Activated naive CD4-positive, alpha-beta T cell treated with anti-CD3 and anti-CD28 coated beads, Interleukin-2, amount 50 U/mL, for 72 hours (primary cell): Measurements from ENCODE around the gene BCL11B. TPM values are rescaled to one million over a fixed set of nuclear protein-coding genes. Genes with fewer than 3 reads are reported as not detected.

Source experiments
- ATAC-seq, 2 donors: fragments of 150-1000 bp; cut with Tn5 transposase; 2 replicates each; pipeline ENCODE4 v1.10.0; 2021; ENCODE audit warnings: mild to moderate bottlenecking in 2 of 2, moderate library complexity in 2 of 2
- DNase-seq, 2 donors: peaks; one replicate each; pipeline ENCODE4 v3.0.0; 2021 to 2022; ENCODE audit warnings: low spot score in 2 of 2
- H3K27ac Mint-ChIP-seq, 2 donors: one replicate each; pipeline ENCODE4 v1.8.0; 2022; ENCODE audit warnings: mild to moderate bottlenecking in 2 of 2, mixed read lengths in 2 of 2
- H3K36me3 Mint-ChIP-seq, 2 donors: one replicate each; pipeline ENCODE4 v1.8.0; 2022; ENCODE audit warnings: mixed read lengths in 2 of 2
- H3K9me3 Mint-ChIP-seq, 2 donors: one replicate each; pipeline ENCODE4 v1.8.0; 2022; ENCODE audit warnings: mixed read lengths in 2 of 2
- total RNA-seq, 2 donors: library from RNA; stranded (reverse); gene quantifications; one replicate each; pipeline ENCODE4 v1.2.3, GENCODE V29; 2022

Gene BCL11B
- total RNA-seq, 2 donors from 2014 or later = 57.8 to 65.7 TPM

DNA sequence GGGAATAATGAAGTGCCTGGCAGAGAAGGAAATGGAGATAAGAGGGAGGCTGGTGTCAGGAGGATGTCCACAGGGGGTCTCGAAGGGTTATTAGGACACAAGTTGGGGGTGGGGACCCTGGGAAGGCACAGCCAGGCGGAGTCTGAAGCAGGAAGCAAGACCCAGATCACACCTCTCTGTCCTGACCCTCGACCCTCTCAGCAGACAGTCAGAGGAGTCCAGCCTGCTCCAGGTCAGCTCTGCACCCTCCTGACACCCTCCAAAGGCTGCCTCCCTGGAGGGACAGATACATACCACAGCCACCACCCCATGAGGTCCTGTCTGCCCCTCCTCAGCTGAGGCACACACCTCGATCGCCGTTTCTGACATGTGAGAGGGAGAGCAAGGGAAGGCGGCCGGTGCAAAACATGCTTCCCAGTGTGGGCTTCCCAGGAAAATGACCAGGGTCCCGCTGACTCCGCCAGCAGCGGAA is 9.0 kb downstream of the BCL11B start:
- H3K9me3 Mint-ChIP-seq = no peaks in the 10 kb centered on the region

DNA sequence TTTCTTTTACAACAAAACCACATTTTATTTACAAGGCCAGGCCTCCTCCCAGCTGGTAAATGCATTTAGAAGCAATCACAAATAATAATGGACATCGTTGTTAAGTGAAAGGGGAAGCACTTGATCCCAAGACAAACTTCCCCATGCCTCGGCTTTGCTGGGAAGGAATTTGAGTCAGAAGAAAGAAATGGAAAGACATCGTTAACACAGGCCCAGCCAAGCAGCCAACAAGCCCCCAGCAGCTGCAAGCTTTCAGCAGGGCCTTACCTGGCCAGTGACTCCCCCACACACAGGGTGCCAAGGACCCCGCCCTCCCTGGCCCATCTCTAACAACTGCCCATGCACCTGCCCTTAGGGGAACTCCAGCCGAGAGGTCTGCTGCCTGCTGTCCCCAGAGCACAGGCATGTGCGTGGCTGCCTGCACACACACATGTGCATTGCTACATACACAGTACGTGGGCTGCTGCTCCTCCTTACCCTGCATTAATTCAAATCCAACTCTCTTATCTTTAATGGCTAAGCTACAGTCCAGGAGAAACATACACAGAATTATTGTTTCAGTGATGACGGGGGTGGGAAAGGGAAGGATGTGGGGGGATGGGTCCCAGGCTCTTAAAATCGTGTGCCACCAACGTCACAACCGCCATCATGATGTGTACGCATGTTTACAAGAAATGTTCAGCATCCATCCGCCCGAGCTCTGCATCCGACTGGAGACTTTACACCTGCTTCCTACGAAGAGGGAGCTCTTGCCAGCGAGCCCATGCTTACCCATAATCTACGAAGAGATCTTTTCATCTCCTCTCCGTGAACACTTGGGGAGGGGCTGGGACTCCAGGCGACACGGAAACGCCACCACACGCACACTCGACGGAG is 9.8 kb downstream of the BCL11B start:
- no peaks in the 10 kb centered on the region for H3K9me3 Mint-ChIP-seq
- peaks cover 54 to 92% of the 10 kb centered on the region in 2 donors for H3K36me3 Mint-ChIP-seq
- peak overlapping the region; percentile 91 to 99 for H3K27ac Mint-ChIP-seq
- peak; percentile 64 to 65 for DNase-seq
- peak; percentile 31 to 67 for ATAC-seq

More for the DNA sequence above, 9.0 kb downstream of the BCL11B start:
- peak overlapping the region; percentile 91 to 99 for H3K27ac Mint-ChIP-seq
- peaks cover 54 to 92% of the 10 kb centered on the region in 2 donors for H3K36me3 Mint-ChIP-seq
- ATAC-seq (no peak), DNase-seq (peak; percentile 13 to 59)

GRCh38 chr14:99260587-99261551 is 11.1 kb downstream of the BCL11B start:
- ATAC-seq (peak; percentile 33 to 40), DNase-seq (peak; percentile 43 to 53)
- H3K36me3 Mint-ChIP-seq = peaks cover 54 to 92% of the 10 kb centered on the region in 2 donors
- H3K9me3 Mint-ChIP-seq = no peaks in the 10 kb centered on the region
- H3K27ac Mint-ChIP-seq = peak overlapping the region; percentile 91 to 98

GRCh38 chr14:99260116-99260515 is 11.9 kb downstream of the BCL11B start:
- DNase-seq = no peak
- H3K9me3 Mint-ChIP-seq = no peaks in the 10 kb centered on the region
- peak overlapping the region; percentile 91 to 98 for H3K27ac Mint-ChIP-seq
- no peak for ATAC-seq
- H3K36me3 Mint-ChIP-seq = peaks cover 50 to 92% of the 10 kb centered on the region in 2 donors

DNA sequence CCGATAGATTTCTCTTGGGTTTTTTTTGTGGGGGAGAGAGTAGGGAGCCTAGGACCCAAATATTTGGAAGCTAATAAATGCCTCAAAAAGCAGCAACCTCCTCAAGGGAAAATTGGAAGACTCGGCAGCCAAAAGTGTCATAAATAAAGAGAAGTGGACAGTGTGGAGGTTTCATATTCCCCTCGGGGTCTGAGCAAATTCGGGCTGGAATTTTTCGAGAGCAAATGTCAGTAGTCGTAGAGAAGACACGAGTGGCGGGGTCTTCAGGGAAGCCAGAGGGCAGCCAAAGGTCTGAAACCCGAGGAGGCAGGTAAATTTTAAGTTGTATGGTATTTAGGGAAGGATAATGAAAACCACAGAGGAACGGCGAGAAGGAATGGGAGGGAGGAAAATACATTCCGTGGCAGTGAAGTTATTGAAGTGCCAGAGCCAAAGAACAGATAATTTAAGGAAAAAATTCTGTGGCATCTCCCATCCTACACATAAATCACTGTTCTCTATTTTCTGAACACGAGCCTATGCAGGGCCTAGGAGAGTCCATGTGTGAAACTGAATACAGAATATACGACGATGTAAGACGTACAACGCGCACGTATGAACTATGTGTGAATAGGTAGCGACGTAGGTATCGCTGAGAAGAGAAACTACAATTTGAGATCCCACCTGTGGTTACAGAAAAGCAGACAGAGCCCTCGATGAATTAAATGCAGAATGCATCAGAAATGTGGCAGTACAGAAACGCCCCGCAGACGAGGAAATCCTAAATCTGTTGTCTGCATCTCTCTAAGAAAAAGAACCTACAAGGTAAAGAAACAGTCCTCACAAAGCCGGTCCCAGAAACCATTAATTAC is 12.9 kb downstream of the BCL11B start:
- ATAC-seq = peak; percentile 35 to 46
- peak in 1 of 2 donors; percentile 18 for DNase-seq
- Mint-ChIP-seq H3K9me3 (no peaks in the 10 kb centered on the region), H3K36me3 (peaks cover 49 to 89% of the 10 kb centered on the region in 2 donors), H3K27ac (peak overlapping the region; percentile 88 to 91)

GRCh38 chr14:99258341-99258861 is 13.6 kb downstream of the BCL11B start:
- Mint-ChIP-seq H3K36me3 (peaks cover 44 to 89% of the 10 kb centered on the region in 2 donors), H3K27ac (peak overlapping the region; percentile 88 to 91), H3K9me3 (no peaks in the 10 kb centered on the region)
- DNase-seq (no peak), ATAC-seq (no peak)

- Mint-ChIP-seq H3K27ac (peak overlapping the region; percentile 88 to 91), H3K9me3 (no peaks in the 10 kb centered on the region), H3K36me3 (peaks cover 43 to 89% of the 10 kb centered on the region in 2 donors)
- DNase-seq (no peak), ATAC-seq (no peak)
Observed at GRCh38 chr14:99257673-99258221, 14.2 kb downstream of the BCL11B start.

DNA sequence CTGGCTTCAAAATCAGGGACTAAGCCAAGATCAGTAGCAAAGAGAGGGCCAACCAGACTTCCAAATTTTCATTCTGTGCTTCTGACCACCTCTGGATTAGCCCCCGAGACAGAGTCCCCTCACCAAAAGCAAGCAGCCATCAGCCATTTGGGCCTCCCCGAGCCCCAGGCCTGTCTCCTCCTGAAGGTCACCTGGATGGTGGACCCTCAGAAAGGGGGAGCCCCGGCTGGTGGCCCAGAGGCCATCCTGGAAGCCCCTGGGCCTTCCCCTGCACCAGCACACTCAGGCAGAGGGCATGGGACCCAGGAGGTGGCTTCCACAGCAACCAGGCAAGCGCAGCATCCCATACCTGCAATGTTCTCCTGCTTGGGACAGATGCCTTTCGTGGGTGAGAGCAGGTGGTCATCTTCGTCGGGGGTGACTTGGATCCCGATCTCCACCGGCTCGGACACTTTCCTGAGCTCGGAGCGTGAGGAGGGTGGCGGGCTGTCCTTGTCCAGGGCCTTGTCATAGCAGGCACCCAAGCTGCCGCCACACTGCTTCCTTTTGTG is 14.8 kb downstream of the BCL11B start:
- peaks cover 43 to 88% of the 10 kb centered on the region in 2 donors for H3K36me3 Mint-ChIP-seq
- peak overlapping the region; percentile 90 to 91 for H3K27ac Mint-ChIP-seq
- DNase-seq (no peak), ATAC-seq (no peak)
- H3K9me3 Mint-ChIP-seq = no peaks in the 10 kb centered on the region

DNA sequence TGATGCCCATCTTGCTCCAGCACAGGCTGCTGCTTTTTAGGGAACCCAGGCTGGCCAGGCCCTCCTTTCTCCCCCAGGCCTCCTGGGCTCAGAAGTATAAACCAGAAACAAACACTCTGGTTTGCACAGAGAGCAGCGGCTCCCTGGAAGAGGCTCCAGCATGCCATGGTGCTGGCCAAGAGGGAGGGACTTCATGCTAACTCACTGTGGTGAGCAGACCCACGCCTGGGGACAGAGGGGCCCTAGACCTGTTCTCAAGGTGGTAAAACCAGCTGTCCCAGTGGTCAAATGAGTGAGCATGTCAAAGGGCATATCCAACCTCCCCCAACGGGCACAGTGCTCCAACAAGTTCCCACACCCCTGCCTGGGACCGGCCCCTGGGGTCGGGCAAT is 15.5 kb downstream of the BCL11B start:
- DNase-seq (peak in 1 of 2 donors; percentile 54), ATAC-seq (peak in 1 of 2 donors; percentile 12)
- peak overlapping the region; percentile 90 to 91 for H3K27ac Mint-ChIP-seq
- H3K9me3 Mint-ChIP-seq = no peaks in the 10 kb centered on the region
- H3K36me3 Mint-ChIP-seq = peaks cover 46 to 90% of the 10 kb centered on the region in 2 donors

DNA sequence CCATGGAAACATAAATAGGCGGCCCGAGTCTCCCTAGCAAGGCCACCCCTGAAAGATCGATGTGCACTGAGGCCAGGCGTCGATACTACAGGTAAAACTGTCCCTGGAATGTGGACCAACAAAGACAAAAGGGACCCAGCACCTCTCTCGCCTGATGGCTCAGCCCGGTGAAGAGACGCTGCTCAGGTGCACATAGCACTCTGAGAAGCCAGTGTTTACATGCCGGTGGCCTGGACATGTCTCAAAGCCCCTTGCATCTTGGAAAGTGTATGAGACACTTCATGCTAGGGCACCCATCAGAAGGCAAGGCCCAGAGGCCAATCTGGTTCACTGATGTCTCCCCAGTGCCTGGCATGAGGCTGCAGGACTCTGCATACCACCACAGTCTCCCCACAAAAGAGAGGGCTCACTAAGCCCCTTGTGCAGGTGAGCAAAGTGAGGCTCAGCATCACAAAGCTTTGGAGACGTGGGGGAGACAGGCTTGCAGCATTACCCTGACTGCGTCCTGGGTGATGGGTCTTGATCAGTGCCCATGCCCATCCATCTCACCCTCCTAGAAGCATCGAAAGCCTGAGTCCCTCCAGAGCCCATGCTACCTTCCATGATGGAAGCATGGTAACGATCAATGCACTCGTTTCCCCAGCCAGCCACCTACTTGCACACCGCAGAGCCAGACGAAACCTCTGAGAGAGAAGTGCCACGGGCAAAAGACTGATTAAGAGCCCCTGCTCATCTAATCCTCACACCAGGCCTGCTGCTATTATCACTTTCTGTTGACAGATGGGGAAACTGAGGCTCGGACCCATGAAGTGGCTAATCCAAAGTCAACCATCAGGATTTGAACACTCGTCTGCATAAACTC is 16.1 kb downstream of the BCL11B start:
- Mint-ChIP-seq H3K27ac (peak overlapping the region; percentile 90 to 91), H3K9me3 (no peaks in the 10 kb centered on the region), H3K36me3 (peaks cover 47 to 89% of the 10 kb centered on the region in 2 donors)
- ATAC-seq (peak in 1 of 2 donors; percentile 14), DNase-seq (peak in 1 of 2 donors; percentile 55)

DNA sequence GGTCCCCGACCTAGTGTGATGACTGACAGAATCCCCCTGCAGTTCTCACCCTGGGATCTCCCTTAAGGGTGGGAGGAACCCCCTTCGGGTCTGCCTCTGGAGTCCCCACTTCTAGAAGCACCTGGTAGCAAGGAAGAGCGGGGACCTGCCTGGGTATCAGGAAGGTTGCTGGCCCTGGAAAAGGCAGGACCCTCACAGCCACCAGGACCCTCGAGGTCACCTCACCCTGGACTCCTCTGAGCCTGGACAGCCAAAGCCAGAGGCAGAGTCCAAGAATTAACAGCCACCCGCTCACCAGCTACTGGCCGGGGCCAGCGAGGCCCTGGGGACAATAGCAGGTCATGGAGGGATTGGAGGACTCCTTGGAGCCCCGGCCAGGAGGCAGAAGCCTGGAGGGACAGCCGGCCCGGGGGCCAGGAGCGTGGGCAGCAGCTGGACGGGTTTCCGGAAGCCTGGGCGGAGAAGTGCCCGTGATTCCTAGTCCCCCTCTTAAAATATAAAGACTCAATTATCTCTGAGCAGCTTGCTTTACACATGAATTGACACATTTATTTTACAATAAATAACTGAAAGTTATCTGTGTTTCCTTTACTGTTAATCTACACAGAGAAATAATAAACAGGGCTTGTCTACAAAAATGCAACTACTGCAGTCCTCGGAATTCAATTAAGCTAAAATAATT is 17.5 kb downstream of the BCL11B start:
- no peak for ATAC-seq
- peaks cover 45 to 84% of the 10 kb centered on the region in 2 donors for H3K36me3 Mint-ChIP-seq
- peak in 1 of 2 donors; percentile 52 for DNase-seq

DNA sequence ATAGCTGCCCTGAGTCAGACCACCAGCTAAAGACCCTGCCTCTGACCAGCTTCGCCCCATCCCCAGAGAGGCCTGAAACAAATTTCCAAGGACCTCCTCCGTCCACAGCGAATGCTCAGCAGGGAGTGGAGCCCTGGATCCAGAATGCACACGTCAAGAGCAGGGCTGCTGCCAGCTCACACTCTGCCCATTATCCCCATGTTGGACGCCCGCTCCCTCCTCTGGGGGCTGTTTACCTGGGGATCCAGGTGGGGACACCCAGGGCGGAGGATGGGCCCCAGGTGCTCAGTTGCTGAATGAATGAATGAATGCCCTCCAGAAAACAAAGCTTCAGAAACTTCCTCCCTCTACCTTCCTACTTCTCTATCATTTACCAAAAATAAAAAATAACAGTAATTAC is 18.1 kb downstream of the BCL11B start:
- ATAC-seq (no peak), DNase-seq (no peak)
- peak overlapping the region; percentile 86 to 94 for H3K27ac Mint-ChIP-seq
- H3K9me3 Mint-ChIP-seq = no peaks in the 10 kb centered on the region
- H3K36me3 Mint-ChIP-seq = peaks cover 45 to 81% of the 10 kb centered on the region in 2 donors

More for the DNA sequence above, 17.5 kb downstream of the BCL11B start:
- Mint-ChIP-seq H3K27ac (peak overlapping the region; percentile 86 to 94), H3K9me3 (no peaks in the 10 kb centered on the region)

DNA sequence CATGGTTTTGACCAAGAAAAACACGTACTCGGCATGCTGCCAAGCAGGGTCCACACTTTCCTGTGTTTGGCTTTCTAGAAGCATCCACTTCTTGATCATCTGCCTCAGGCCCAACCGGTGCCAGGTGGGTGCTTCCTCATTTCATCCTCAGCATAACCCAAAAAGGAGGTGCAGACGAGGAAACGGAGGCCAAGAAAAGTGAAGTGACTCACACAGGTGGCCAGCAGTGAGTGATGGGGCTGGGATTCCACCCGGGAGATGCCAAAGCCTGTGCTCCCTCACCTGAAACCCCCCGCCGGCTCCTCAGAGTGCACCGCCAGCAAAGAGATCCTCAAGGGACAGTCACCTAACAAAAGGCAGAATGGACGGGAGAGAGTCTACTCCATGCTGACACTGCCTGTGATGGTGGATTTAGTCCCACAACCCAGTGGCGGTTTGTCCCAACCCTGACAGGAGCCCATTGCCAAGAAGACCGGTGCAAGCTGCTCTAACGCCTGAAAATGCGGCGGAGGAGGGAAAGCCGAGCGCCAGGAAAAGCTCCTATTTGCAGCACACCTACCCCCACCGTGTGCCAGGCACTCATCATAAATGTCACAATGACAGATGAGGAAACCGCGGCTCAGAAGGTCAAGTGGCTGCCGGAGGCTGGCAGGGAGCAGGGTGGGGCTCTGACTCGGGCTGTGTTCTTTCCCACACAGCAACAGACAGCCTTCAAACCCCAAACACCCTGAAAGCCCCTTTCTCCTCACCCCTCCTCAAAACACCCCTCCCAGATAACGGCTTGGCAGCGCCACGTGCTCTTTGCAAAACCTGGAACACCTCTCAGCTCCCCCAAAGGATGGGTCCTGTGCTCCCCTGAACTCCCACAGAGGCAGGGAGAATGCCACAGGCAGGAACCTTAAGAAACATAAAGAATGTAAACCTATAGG is 18.8 kb downstream of the BCL11B start:
- ATAC-seq = peak; percentile 30 to 60
- Mint-ChIP-seq H3K27ac (peak overlapping the region; percentile 86 to 94), H3K9me3 (no peaks in the 10 kb centered on the region), H3K36me3 (peaks cover 46 to 79% of the 10 kb centered on the region in 2 donors)
- DNase-seq = peak in 1 of 2 donors; percentile 83
